H9 (cell line): Measurements from ENCODE around the gene CCDC142. TPM values are rescaled to one million over a fixed set of nuclear protein-coding genes. Genes with fewer than 3 reads are reported as not detected.
A peak's percentile ranks its signal among the peaks of the same experiment; 100 is the strongest.

ENCODE experiments used
- DNase-seq: peaks from one replicate; pipeline ENCODE4 v3.0.0-alpha.2; 2017
- H2AFZ ChIP-seq: one replicate; pipeline ENCODE4 v1.6.1; 2013; ENCODE audit warnings: mild to moderate bottlenecking, low read length, control low read depth, moderate library complexity
- H2AK5ac ChIP-seq: 2 replicates; pipeline ENCODE4 v1.6.1; 2013; ENCODE audit warnings: low read length, control low read depth, mixed read lengths; ENCODE audit not compliant: insufficient read length
- H2BK120ac ChIP-seq: one replicate; pipeline ENCODE4 v1.6.1; 2013; ENCODE audit warnings: low read depth, mild to moderate bottlenecking, low read length, control low read depth, inconsistent platforms; ENCODE audit not compliant: poor library complexity, severe bottlenecking
- H2BK12ac ChIP-seq: 2 replicates; pipeline ENCODE4 v1.6.1; 2013; ENCODE audit warnings: low read length, control low read depth, mixed read lengths, low read depth; ENCODE audit not compliant: insufficient read length
- H2BK15ac ChIP-seq: 2 replicates; pipeline ENCODE4 v1.6.1; 2013; ENCODE audit warnings: low read depth, low read length, control low read depth
- H2BK20ac ChIP-seq: one replicate; pipeline ENCODE4 v1.6.1; 2013; ENCODE audit warnings: low read depth, mild to moderate bottlenecking, low read length, control low read depth, inconsistent platforms; ENCODE audit not compliant: poor library complexity, severe bottlenecking
- H2BK5ac ChIP-seq: 2 replicates; pipeline ENCODE4 v1.6.1; 2013; ENCODE audit warnings: low read length, control low read depth, mixed read lengths; ENCODE audit not compliant: insufficient read length
- H3K14ac ChIP-seq: 2 replicates; pipeline ENCODE4 v1.6.1; 2013; ENCODE audit warnings: low read length, control low read depth; ENCODE audit not compliant: insufficient read depth
- H3K18ac ChIP-seq: 2 replicates; pipeline ENCODE4 v1.6.1; 2013; ENCODE audit warnings: low read depth, mild to moderate bottlenecking, mixed read lengths, low read length, control low read depth; ENCODE audit not compliant: insufficient read length
- H3K23ac ChIP-seq: 2 replicates; pipeline ENCODE4 v1.6.1; 2013; ENCODE audit warnings: low read length, control low read depth, mixed read lengths, low read depth; ENCODE audit not compliant: insufficient read length
- H3K23me2 ChIP-seq: 2 replicates; pipeline ENCODE4 v1.6.1; 2013; ENCODE audit warnings: low read depth, mild to moderate bottlenecking, mixed read lengths, low read length, control low read depth; ENCODE audit not compliant: insufficient read length, poor library complexity, severe bottlenecking
- H3K27ac ChIP-seq: 2 replicates; pipeline ENCODE4 v1.5.1; 2013; ENCODE audit warnings: low read length, control low read depth, mixed read lengths, low read depth; ENCODE audit not compliant: insufficient read length
- H3K27me3 ChIP-seq: 2 replicates; pipeline ENCODE4 v1.6.1; 2013; ENCODE audit warnings: low read length, control low read depth, inconsistent platforms; ENCODE audit not compliant: insufficient read depth
- H3K4ac ChIP-seq: 2 replicates; pipeline ENCODE4 v1.6.1; 2013; ENCODE audit warnings: low read depth, mild to moderate bottlenecking, control low read depth, inconsistent platforms, low read length, moderate library complexity
- H3K4me1 ChIP-seq: 2 replicates; pipeline ENCODE4 v1.6.1; 2013; ENCODE audit warnings: low read length, control low read depth, inconsistent platforms; ENCODE audit not compliant: insufficient read depth
- H3K4me2 ChIP-seq: 2 replicates; pipeline ENCODE4 v1.6.1; 2013; ENCODE audit warnings: low read length, control low read depth, mixed read lengths; ENCODE audit not compliant: insufficient read length, insufficient read depth
- H3K56ac ChIP-seq: 2 replicates; pipeline ENCODE4 v1.6.1; 2013; ENCODE audit warnings: low read depth, mild to moderate bottlenecking, mixed read lengths, low read length, control low read depth; ENCODE audit not compliant: insufficient read length
- H3K79me1 ChIP-seq: 2 replicates; pipeline ENCODE4 v1.6.1; 2013; ENCODE audit warnings: low read depth, mild to moderate bottlenecking, moderate library complexity, low read length, control low read depth, inconsistent platforms; ENCODE audit not compliant: insufficient read depth, poor library complexity, severe bottlenecking
- H3K79me2 ChIP-seq: 2 replicates; pipeline ENCODE4 v1.6.1; 2013; ENCODE audit warnings: low read length, control low read depth, inconsistent platforms; ENCODE audit not compliant: insufficient read depth
- H3K9ac ChIP-seq: 2 replicates; pipeline ENCODE4 v1.6.1; 2013; ENCODE audit warnings: low read length, control low read depth, mixed read lengths; ENCODE audit not compliant: insufficient read length; ENCODE audit errors: extremely low read depth
- H3K9me3 ChIP-seq: one replicate; pipeline ENCODE4 v1.6.1; 2013; ENCODE audit warnings: low read depth, low read length, inconsistent platforms; ENCODE audit not compliant: control insufficient read depth
- H3T11ph ChIP-seq: one replicate; pipeline ENCODE4 v1.6.1; 2013; ENCODE audit warnings: mild to moderate bottlenecking, low read length, control low read depth, inconsistent platforms
- H4K20me1 ChIP-seq: one replicate; pipeline ENCODE4 v1.6.1; 2013; ENCODE audit not compliant: control insufficient read depth, insufficient read length, insufficient read depth
- H4K5ac ChIP-seq: 2 replicates; pipeline ENCODE4 v1.6.1; 2013; ENCODE audit warnings: low read depth, mild to moderate bottlenecking, mixed read lengths, low read length, control low read depth; ENCODE audit not compliant: insufficient read length
- H4K8ac ChIP-seq: replicated peaks from 2 replicates; pipeline ENCODE4 v1.6.1; 2013; ENCODE audit warnings: low read length, control low read depth, mixed read lengths, low read depth; ENCODE audit not compliant: insufficient read length
- H4K91ac ChIP-seq: 2 replicates; pipeline ENCODE4 v1.6.1; 2013; ENCODE audit warnings: low read depth, mild to moderate bottlenecking, moderate library complexity, mixed read lengths, low read length, control low read depth; ENCODE audit not compliant: insufficient read length
- H3K27ac Mint-ChIP-seq, 3 experiments: 2 replicates in 2 of 3; 3 replicates in 1 of 3; pipeline ENCODE4 v1.8.0; 2020 to 2021; ENCODE audit warnings: mixed read lengths in 3 of 3, mild to moderate bottlenecking in 1 of 3, moderate library complexity in 1 of 3
- H3K27me3 Mint-ChIP-seq: 2 replicates; pipeline ENCODE4 v1.8.0; 2021; ENCODE audit warnings: low read depth, mild to moderate bottlenecking, moderate library complexity, mixed read lengths
- H3K36me3 Mint-ChIP-seq, 3 experiments: 2 replicates in 2 of 3; 3 replicates in 1 of 3; pipeline ENCODE4 v1.8.0; 2020 to 2021; ENCODE audit warnings: low read depth in 3 of 3, mixed read lengths in 3 of 3; ENCODE audit not compliant: insufficient read depth in 1 of 3
- H3K4me1 Mint-ChIP-seq, 2 experiments: 2 replicates each; pipeline ENCODE4 v1.8.0; 2020; ENCODE audit warnings: mixed read lengths in 2 of 2
- H3K4me3 Mint-ChIP-seq, 2 experiments: 2 replicates in 1 of 2; 3 replicates in 1 of 2; pipeline ENCODE4 v1.8.0; 2020 to 2021; ENCODE audit warnings: mild to moderate bottlenecking in 2 of 2, mixed read lengths in 2 of 2, moderate library complexity in 1 of 2
- H3K9me3 Mint-ChIP-seq, 2 experiments: 2 replicates in 1 of 2; 3 replicates in 1 of 2; pipeline ENCODE4 v1.8.0; 2020; ENCODE audit warnings: mild to moderate bottlenecking in 2 of 2, mixed read lengths in 2 of 2, moderate library complexity in 1 of 2
- WGBS: extraction: QIAGEN DNeasy Blood & Tissue Kit; methylation state at CpG from one replicate; pipeline ENCODE4 v1.1.7; 2013; ENCODE audit warnings: missing lambda C conversion rate, low lambda C conversion rate, mixed read lengths; ENCODE audit not compliant: insufficient read length; ENCODE audit errors: extremely low coverage; 5-methylcytosine and 5-hydroxymethylcytosine counted together
- total RNA-seq: library from RNA; stranded (reverse); gene quantifications from 2 replicates; pipeline ENCODE4 v1.2.1, GENCODE V29; 2021
- TF ChIP-seq, protein P1 (sequence below): fragments of 200-600 bp; sonication (generic); conservative IDR thresholded peaks from 3 replicates; pipeline ENCODE4 v1.8.0; 2021; ENCODE audit warnings: antibody characterized with exemption, mild to moderate bottlenecking

CCDC142 gene
- total RNA-seq, 1 experiment from 2014 or later, result 21.5 TPM

DNA sequence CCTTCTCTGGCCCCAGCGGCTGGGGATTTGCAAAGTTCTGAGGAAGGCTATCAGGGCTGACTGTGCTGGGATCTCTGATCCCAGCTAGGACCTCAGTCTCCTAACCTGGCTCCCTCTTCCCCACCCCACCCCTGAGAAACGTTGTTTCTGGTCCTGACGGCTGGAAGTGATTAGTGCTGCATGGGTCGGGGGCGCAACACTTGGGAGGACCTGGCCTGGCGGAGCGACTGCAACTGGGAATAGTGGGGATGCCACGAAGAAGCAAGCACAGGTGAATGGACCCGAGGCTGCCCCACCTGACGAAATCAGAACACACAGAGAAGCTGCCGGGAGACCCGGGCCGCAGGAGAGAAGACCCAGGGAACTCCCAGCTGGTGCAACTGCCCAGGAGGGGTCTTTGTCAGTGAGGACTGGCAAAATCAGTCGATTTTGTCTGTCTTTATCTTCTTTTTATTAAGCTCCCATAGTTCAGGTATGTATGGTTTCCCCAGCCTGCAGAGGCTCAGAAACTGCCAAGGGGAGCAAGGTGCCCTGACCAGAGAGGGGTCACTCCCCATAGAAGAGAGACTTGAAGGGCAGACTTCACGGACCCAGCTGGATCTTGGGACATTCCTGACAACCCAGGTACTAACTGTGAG lies 17.3 kb upstream of the CCDC142 start:
- Histone ChIP-seq H4K8ac (no peak overlapping the region), H4K5ac (no peak overlapping the region), H3K27me3 (peaks cover 91% of the 10 kb centered on the region), H4K91ac (no peak overlapping the region), H3K27ac (no peak overlapping the region), H3K18ac (no peak overlapping the region), H3T11ph (no peak overlapping the region), H3K4me1 (peaks cover 2% of the 10 kb centered on the region; the same call in 1 of the 2 replicates), H3K4me2 (peak overlapping the region; percentile 59), H2BK5ac (no peak overlapping the region), H3K79me1 (no peaks in the 10 kb centered on the region), H2AK5ac (no peak overlapping the region), H3K23ac (no peak overlapping the region), H3K14ac (no peak overlapping the region), H2BK12ac (no peak overlapping the region), H3K9me3 (no peaks in the 10 kb centered on the region), H2BK20ac (no peak overlapping the region), H2AFZ (no peak overlapping the region), H3K4ac (no peak overlapping the region), H2BK120ac (no peak overlapping the region), H3K56ac (no peak overlapping the region), H3K9ac (no peak overlapping the region), H4K20me1 (no peaks in the 10 kb centered on the region), H3K79me2 (no peaks in the 10 kb centered on the region), H3K23me2 (peaks cover 41% of the 10 kb centered on the region), H2BK15ac (no peak overlapping the region)
- TF ChIP-seq, protein P1, sequence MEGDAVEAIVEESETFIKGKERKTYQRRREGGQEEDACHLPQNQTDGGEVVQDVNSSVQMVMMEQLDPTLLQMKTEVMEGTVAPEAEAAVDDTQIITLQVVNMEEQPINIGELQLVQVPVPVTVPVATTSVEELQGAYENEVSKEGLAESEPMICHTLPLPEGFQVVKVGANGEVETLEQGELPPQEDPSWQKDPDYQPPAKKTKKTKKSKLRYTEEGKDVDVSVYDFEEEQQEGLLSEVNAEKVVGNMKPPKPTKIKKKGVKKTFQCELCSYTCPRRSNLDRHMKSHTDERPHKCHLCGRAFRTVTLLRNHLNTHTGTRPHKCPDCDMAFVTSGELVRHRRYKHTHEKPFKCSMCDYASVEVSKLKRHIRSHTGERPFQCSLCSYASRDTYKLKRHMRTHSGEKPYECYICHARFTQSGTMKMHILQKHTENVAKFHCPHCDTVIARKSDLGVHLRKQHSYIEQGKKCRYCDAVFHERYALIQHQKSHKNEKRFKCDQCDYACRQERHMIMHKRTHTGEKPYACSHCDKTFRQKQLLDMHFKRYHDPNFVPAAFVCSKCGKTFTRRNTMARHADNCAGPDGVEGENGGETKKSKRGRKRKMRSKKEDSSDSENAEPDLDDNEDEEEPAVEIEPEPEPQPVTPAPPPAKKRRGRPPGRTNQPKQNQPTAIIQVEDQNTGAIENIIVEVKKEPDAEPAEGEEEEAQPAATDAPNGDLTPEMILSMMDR, result no peak
- DNase-seq, result no peak
- Mint-ChIP-seq H3K4me1 (peaks cover 52 to 64% of the 10 kb centered on the region in 2 experiments), H3K27ac (0 out of 7 replicates have a peak overlapping the region, but pooled peaks of 1 of the 3 experiments have one; percentile 31), H3K9me3 (peaks cover 2 to 5% of the 10 kb centered on the region in 2 experiments; a peak in 3 of 5 replicates), H3K4me3 (peak overlapping the region; percentile 70 to 75), H3K27me3 (peaks cover 100% of the 10 kb centered on the region), H3K36me3 (peaks cover 8 to 15% (median 13%) of the 10 kb centered on the region in 3 experiments)
- WGBS, result no CpG with 5 or more reads among the region's 15 CpGs
